OCI-LY1 (cell line): Measurements from ENCODE around the gene COBL.

Experiments
- CTCF ChIP-seq: fragments of 200-600 bp; sonication (generic), shearing (Covaris generic); IDR thresholded peaks from 2 replicates; pipeline ENCODE4 v1.5.1; 2017; ENCODE audit warnings: mild to moderate bottlenecking, antibody characterized with exemption, low read length, moderate library complexity, mixed read lengths
- EZH2 ChIP-seq: fragments of 200-600 bp; sonication (generic), shearing (Covaris generic); IDR thresholded peaks from 2 replicates; pipeline ENCODE4 v1.8.0; 2017; ENCODE audit warnings: borderline replicate concordance, mixed run types, mild to moderate bottlenecking, antibody characterized with exemption, low read length, moderate library complexity, mixed read lengths

- no peak for TF ChIP-seq CTCF
- TF ChIP-seq EZH2 = no peak
Observed at GRCh38 chr7:51077316-51077986, 239.2 kb downstream of the COBL start.
